Stimulated activated CD8-positive, alpha-beta memory T cell treated with anti-CD3 and anti-CD28 coated beads, Interleukin-12 subunit alpha, Interleukin-12 subunit beta, amount 100 ng/mL, for 1 hour (primary cell): ENCODE measurements around the gene PCDH9.
"Not testable (repeated sequence)": the region's sequence is repeated elsewhere in the genome, so short reads cannot be mapped to it uniquely, and the experiment has no call there.

ENCODE experiments used
- DNase-seq: peaks from one replicate; pipeline ENCODE4 v3.0.0-alpha.2; 2020; ENCODE audit warnings: low read depth

Gene PCDH9

DNA sequence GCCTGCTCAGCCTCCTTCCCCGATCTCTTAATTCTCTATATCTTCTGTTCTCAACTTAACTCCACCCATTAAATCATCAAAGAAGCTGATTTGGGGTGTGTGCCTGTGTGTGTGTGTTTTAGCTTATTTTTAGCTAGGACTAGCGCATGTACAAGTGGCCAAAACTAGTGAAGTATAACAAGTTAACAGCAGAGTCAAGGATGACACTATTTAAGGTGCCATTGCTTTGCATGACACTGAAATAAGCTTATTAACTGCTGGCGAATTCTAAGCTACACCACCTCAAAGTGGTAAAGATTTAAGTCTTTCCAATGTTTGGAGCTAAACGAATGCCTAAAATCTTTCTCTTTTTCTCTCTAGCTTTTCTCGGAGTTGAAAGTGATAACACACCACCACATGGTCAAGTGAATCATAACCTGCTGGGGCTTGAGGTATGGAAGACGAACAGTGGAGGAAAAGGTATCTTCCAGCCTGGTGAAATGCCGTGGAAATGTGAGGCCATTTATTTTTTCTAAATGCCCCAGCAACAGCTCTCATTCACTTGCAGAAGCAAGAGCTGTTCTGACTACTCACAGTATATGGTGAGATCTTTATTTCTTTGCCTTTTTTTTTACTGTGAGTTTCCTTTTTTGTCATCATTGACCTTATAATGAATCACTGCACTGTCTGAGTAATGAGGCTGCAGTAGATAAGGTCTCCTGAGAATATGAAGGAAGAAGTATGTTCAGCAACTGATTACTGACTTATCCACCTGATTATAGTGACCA is 570.3 kb downstream of the PCDH9 start:
- no peak for DNase-seq

DNA sequence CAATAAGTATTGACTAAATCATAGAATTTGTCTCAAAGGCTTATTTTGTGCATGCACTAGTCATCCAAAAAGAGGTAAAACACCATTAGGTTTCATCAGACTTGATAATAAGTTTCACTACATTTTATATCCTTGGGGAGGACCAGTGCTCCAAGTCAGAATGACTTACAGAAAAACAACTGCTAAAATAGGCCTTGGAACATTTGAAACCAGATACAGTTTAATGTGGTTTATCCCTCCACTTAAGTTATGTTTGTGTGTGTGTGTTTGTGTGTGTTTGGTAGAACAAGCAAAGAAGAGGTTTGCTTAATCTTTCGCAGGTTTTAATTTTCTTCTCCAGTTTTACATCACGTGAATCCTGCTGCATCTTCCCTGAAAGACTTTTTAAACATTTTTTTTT is 570.9 kb downstream of the PCDH9 start:
- DNase-seq = no peak

DNA sequence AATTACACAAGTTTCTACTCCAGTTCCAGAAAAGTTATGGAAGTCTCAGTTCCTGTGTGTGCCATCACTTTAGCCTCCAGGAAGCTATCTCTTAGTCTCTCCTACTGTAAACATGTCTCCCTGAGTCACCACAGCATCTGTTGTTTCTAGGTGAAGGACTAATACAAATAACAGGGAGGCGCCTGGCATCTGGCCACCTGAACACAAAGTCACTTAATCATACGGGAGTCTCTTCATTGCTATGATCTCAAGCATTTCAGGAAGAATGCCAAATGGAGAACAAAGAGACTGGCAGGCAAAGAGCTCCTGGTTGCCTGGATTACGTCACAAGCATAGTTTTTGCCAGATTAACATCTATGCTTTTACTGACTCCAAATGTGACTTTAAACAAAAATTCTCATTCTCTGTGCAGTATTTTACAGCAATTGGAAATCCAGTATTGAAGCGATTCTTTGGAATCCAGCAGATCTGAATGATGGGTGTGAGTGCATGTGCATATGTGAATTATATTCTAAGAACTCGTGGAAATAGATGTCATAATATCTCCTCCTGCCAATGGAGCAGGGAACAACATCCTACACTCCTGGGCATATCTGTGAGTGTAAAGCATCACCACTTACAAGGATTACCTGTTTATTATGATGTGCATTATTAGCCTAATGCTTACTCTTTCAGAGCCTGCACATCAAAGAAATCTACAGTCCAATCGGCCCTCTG is 572.8 kb downstream of the PCDH9 start:
- DNase-seq = no peak

DNA sequence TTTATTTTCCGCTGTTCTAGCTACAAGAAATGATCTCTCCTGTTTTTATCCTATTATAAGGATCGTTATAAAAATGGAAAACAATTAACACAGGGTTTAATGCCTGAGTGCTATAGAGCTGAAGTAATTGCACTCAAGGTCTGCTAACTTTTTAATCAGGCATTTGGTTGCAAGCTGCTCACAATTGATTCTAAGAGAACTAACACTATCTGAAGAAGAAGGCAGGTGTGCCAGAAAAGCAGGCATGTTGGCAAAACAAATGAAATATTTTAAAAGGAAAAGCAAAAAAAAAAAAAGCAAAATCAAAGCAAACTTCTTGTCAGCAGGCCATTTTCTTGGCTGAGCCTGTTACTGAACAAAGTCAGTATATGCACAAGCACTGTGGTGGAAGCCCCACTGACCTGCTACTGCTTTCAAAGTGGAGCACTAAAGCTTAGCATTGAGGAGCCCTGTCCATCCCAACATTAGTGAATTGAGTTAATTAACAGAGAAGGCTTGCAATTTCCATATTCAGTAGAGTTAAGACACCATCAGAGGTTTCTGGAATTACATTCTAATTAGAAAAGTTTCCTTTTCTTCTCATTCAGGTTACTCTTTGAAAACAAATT is 574.2 kb downstream of the PCDH9 start:
- DNase-seq = no peak

DNA sequence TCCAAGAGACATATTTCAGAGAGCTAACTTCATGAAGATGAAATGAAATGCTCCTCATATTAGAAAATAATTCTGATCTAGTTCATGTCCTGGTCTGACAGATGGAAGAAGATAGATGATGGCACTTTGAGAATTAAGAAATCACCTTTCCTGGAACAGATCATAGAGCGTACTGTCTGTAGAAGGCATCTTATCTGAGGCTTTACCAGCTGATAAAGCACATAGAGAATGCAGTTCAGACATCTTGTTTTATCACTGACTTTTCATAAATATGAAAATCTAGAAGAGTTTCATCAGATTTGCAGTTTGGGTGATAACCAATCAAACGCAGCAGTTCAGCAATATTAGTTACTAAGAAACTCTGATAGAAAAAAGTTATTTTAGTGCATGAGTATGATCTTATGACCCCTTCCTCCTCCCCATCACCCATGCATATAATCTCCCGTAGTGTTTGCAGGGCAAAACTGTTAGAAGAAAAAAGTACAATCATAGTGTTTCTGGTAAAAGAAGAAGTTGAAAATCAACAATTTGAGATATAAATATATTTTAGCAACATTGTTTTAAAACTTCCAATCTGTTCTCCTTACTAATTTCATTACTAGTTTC is 585.2 kb downstream of the PCDH9 start:
- no peak for DNase-seq

GRCh38 chr13:66640231-66640630 is 589.9 kb downstream of the PCDH9 start:
- no peak for DNase-seq

DNA sequence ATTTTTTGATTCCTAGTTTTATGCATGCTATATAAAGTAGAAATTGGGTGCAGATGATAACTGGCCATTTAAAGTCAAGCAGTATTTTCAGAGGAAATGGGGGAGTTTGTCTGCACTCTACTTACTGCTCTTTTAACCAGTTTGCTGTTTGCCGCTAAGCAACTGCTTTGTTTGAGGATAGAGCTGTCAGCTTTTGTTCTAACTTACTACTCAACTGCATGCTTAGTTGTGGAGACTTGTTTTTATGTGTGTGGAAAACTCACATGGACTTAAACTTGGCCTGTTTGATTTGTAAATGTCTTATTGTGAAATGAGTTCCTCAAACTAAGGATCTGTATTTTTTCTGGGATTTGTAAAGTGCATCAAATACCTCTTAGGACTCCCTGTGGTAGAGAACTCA is 591.1 kb downstream of the PCDH9 start:
- no peak for DNase-seq

DNA sequence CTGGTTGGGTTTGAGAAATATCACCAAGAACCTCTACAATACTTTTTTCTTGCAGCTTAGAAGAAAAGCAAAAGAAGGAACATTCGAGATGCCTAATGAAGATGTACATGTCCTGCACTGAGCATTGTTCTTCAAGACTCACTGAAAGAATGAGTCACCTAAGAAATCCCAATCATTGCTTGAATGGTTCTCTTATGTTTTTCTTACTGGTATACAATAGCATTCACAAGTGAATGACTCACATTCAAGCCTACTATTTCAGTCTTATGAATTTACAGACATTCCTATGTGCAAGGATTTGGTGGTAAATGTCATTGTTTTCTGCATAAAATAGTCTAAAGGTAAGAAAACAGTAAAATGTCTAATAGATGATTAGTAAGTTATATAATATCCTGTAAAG is 594.6 kb downstream of the PCDH9 start:
- no peak for DNase-seq

- no peak for DNase-seq
Observed at GRCh38 chr13:66634384-66634783, 595.8 kb downstream of the PCDH9 start.

- no peak for DNase-seq
Observed at GRCh38 chr13:66627512-66627911, 602.6 kb downstream of the PCDH9 start.

DNA sequence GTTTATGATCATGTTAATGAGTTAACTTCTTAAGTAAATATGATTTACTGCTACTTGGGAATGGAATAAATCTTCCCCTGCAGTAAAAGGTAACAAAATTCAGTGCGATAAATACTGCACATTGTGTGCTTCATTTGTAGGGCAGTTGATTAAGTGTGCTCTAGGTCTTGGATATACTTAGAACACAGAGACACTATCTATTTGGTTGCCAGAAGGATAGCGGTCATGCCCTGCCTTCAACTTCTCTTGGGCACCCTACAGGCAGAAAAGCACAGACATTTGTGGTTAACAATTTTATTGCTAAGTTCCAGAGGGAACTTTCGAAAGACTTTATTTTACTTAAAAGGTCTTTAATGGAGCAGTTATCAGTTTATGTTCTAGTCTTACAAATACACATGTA is 605.8 kb downstream of the PCDH9 start:
- no peak for DNase-seq

GRCh38 chr13:66623129-66623820 is 606.9 kb downstream of the PCDH9 start:
- no peak for DNase-seq

DNA sequence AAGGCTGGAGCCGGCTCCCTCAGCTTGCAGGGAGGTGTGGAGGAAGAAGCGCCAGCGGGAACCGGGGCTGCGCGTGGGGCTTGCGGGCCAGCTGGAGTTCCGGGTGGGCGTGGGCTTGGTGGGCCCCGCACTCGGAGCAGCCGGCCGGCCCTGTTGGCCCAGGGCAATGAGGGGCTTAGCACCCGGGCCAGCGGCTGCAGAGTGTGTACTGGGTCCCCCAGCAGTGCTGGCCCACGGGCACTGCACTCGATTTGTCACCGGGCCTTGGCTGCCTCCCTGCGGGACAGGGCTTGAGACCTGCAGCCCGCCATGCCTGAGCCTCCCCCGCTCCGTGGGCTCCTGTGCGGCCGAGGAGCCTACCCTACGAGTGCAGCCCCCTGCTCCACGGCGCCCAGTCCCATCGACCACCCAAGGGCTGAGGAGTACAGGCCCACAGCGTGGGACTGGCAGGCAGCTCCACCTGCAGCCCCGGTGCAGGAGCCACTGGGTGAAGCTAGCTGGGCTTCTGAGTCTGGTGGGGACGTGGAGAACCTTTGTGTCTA is 608.2 kb downstream of the PCDH9 start:
- DNase-seq = not testable (repeated sequence)

GRCh38 chr13:66618702-66619101 is 611.4 kb downstream of the PCDH9 start:
- DNase-seq = no peak

DNA sequence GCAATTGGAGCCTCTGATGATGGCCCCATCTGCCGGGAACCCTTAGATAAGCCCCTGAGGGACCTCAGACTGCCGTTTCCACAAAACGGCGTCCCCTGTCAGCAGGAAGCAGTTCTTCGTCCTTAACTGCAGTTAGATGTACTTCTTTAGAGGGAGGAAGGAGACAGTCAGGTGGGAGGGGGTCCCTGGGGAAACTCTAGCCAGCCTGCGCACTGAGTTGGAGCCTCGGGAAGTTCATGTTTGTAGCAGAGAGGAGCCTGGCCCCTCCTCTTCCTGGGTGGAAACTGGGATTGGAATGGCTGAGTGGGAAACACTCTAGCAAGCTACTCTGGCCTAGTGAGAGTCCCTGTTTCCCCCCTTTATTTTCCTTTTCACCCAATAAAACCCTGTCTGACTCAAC is 612.4 kb downstream of the PCDH9 start:
- no peak for DNase-seq

GRCh38 chr13:66612983-66613382 is 617.2 kb downstream of the PCDH9 start:
- no peak for DNase-seq

GRCh38 chr13:66586489-66586888 is 643.6 kb downstream of the PCDH9 start:
- DNase-seq = no peak

GRCh38 chr13:66585669-66586203 is 644.4 kb downstream of the PCDH9 start:
- DNase-seq = no peak

- no peak for DNase-seq
Observed at GRCh38 chr13:66581675-66582074, 648.5 kb downstream of the PCDH9 start.

DNA sequence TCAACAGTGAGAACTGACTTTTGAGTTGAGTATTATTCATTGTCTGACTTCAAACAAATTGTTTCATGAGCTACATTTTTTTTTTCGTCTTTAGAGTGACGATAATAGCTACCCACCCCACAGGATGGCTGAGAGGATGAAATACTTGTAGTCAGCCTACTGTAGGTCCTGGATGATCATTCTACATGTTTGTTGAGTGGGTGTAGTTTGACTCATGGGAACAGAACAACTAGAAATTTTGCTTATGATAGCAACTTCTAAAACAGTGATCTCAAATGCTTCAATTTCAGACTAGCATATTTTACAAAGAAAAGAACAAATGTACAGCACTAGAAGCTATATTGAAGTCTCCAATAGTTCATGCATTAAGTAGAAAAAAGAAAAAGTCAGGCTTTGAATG is 651.8 kb downstream of the PCDH9 start:
- DNase-seq = no peak

GRCh38 chr13:66577358-66577757 is 652.8 kb downstream of the PCDH9 start:
- DNase-seq = no peak

- no peak for DNase-seq
Observed at GRCh38 chr13:66576381-66576780, 653.8 kb downstream of the PCDH9 start.
